Measurements from ENCODE around the gene CLRN3.

Gene CLRN3

DNA sequence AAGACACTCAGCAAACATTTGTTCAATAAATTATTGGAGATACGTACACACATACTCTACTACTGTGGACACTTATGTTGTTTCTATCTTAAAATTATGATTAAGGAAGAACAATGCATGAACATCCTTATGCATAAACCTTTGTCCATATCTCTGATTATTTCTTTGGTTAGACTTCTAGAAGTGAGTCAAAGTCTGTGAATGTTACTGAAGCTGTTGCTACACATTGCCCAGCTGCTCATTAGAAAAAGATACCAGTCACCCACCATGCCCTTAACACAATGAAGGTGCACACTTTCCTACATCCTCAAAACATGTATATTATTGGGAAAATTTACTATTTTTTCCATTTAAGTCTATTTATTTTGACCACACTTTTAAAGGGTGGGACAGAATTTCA, 1.4 kb upstream of the CLRN3 start:
- no peak for DNase-seq

DNA sequence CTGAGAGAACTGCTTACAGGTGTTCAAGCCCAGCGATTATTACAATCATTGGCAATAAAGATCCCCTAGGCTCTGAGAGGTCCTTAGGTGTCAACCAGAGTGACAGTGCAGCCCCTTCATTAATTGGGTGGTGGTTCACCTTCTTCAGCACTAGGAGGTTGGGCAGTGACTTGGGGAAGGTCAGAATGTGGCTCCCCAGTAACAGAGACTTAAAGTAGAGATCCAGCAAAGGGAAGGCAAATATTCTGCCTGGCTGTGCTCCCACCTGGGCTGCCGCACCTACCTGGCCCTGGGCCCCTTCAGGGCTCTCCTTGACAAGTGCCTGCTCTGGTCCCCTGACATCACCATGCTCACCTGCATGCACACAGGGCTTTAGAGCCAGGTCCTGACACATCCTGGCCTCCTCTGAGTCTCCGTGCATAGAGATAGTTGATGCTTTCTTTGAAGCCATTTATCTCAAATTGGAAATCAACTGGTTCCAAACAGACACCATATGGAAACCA, 1.9 kb downstream of the CLRN3 start:
- DNase-seq, result no peak

DNA sequence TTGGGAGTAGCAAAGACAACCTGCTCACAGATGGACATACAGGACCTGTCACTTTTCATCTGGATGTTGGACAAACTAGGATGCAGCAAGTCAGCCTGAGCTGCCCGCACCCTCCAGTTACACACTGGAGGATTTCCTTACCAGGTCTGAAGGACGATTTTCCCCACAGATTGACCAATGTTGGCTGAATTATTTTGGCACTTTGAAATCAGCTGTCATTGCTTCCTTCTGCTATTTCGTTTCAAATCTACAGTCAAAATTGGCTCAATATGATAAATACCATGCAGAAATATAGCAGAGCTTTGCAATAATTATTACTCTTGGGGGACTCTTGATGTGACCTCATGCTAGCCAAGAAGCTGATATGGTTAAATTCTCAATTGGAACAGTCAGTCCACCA, 2.5 kb downstream of the CLRN3 start:
- no peak for DNase-seq

DNA sequence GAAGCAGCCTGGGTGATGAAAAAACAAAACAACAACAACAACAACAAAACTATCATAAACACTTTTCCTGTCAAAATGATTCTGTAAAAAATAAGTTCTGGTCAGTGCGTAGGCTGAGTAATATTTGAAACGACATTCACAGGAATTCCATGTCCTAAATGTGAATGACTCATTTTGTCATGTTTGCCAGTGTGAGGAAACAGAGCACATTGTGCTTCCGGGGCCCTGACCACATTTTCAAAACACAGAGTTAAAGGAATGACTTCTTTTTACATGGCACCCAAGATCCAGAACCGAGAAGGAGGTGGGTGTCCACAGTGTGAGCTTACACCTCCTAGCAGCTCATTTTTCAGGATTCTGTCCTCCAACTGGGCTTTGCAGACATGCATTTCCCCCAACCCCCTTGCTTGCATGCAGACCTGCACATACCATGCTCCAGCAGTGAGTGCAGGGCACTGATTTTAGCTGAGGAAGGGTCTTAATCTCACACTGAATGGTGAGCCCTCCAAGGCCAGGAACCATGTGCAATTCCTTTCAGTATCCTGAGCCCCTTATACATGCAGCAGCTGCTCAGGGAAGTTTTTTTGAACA, 3.0 kb downstream of the CLRN3 start:
- DNase-seq, result no peak

DNA sequence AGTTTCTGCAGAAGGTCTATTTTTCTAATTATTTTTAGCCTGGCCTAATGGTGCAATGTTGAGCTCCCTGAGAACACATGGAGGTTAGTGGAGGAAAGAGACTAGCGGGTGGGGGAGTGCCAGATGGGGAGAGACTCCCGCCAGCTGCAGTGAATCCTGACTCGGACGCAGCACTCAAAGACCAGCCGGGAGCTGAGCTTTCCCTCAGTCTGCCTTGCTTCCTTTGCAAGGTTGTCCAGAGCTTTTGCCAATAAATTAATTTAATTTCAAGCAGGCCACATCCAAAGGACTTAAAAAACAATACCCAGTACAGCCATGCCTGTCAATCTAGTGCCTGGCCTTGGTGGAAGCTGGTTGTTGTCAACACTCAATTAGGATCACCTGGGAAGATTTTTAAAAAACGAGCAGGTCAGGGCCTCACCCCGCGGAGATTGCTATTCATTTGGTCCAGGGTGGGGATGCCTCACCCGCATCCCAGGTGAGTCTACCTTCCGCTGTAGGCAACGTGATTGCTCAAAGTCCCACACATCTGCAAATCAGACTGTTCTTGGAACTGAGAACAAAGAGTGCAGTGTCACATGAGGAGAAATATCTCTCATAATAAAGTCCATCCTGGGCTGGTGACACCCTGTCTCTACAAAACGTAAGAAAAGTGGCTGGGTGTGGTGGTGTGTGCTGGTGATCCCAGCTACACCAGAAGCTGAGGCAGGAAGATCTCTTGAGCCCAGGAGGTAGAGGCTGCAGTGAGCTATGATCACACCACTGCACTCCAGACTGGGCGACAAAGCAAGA, 4.0 kb downstream of the CLRN3 start:
- no peak for DNase-seq

- DNase-seq, result no peak
These were observed 5.0 kb downstream of the CLRN3 start for GRCh38 chr10:127887541-127888415.

DNA sequence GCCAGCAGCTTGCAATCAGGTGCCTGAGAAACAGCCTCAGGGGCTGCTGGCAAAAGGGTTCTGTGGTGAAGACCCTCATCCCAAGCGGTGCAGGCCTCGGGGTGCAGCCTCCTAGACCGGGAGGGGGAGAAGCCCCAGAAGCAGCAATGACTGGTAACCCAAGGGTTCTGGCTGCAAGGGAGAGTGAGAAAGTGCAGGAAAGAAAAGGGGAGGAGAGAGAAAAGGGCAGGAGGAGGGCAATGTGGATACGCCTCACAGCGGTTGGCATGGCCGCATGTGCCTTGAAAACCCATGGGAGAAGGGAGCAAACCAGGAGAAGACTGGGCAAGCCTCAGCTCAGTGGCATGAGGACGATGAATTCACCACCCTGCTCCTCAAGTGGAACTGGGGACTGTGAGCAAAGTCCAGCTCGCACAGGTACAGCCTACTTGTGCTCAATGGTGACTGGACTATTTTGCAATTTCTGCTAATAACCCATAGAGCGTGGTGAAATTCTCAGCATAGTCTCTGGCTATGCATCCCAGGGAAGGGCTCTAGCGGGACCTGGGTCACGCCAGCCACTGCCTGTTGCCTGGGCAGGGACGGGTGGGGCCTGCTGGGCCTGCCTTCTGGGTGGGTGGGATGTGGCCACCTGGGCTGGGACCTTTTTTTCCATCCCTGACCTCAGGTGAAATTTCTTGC, 6.2 kb downstream of the CLRN3 start:
- DNase-seq, result no peak

- no peak for DNase-seq
These were observed 8.2 kb downstream of the CLRN3 start for GRCh38 chr10:127884501-127884900.

- no peak for DNase-seq
These were observed 9.2 kb downstream of the CLRN3 start for GRCh38 chr10:127883516-127883915.

GRCh38 chr10:127882801-127883459, 9.8 kb downstream of the CLRN3 start:
- DNase-seq, result no peak

DNA sequence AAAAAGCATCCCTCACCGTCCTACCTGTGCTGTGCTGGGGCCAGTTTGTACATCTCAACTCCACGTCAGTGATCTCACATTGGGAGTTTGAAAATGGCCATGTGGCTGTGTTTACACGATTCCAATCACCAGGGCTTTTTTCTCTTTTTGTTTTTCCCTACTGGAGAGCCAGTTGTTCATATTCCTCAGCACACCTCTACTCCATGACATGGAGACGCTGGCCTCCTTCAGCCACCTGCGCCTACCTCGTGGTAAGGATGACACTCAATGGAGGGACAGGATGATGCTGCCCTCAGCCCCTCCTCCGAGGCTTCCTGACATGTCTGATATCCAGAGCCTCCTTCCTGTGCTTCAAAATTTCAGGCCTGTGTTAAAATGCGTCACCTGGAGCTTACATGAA, 10.3 kb downstream of the CLRN3 start:
- no peak for DNase-seq

- DNase-seq, result no peak
These were observed 11.5 kb downstream of the CLRN3 start for GRCh38 chr10:127881262-127881661.

DNA sequence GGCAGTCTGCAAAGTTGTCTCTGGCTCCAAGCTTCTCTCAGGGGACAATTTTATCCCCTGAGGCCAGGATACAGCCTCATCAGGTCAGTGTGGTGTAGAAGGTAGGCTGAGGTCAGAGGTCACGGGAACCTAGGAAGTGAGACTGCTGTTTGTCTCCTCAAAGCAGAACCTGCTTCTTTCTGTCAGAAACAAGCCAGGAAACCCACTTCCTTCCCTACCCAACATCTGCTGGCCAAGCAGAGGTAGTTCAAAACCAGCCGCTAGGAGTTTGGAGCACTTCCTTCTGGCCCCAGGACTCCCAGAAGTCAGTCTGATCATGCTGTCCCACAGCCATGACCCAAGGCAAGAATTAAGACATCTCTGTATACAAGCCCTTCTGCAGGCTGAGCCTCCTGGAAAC, 12.2 kb downstream of the CLRN3 start:
- DNase-seq, result no peak

DNA sequence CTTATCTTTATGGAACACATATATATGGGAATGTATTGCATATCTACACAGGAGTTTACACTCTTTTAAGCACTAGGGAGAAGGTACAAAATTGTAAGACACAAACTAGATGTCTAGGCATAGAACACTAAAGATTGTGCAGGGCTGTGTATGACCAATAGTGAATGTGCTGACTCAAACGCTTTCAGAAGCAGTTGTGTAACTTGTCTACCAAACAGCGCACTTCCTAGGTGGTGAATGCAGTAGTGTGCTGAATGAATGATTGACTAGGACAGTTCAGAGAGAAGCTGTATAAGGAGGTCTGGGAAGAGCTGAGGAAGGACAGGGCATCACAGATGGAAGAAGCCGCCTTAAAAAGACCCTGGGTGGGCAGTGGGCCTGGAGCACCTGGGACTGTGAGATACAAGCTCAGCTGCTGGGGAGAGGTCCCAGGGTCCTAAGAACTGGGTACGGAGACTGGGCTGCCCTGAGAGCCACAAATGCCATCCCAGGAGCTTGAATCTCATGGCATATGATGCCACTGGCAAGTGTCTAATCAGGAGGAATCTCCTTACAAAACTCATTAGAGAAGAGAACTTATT, 14.2 kb downstream of the CLRN3 start:
- DNase-seq, result no peak

- DNase-seq, result no peak
These were observed 15.0 kb downstream of the CLRN3 start for GRCh38 chr10:127877699-127878098.

GRCh38 chr10:127877116-127877515, 15.6 kb downstream of the CLRN3 start:
- DNase-seq, result no peak

DNA sequence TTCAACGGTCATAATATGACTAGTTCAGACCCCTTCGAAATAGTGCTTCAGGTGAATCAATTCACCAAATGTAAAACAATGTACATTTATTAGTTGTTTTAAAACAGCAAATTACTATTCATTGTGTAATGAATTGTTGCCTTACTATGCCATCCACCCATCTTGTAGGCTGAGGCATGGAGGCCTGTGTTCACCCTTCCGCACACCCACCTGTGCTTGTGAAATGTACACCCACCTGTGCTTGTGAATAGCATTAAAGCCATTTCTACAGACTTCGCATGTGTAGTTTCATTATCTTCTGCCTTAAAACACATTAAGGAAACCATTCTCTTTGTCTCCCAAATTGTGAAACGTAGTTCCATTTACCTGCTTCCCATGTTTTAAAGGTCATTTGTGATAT, 16.8 kb downstream of the CLRN3 start:
- no peak for DNase-seq

- no peak for DNase-seq
These were observed 17.3 kb downstream of the CLRN3 start for GRCh38 chr10:127875449-127875765.

DNA sequence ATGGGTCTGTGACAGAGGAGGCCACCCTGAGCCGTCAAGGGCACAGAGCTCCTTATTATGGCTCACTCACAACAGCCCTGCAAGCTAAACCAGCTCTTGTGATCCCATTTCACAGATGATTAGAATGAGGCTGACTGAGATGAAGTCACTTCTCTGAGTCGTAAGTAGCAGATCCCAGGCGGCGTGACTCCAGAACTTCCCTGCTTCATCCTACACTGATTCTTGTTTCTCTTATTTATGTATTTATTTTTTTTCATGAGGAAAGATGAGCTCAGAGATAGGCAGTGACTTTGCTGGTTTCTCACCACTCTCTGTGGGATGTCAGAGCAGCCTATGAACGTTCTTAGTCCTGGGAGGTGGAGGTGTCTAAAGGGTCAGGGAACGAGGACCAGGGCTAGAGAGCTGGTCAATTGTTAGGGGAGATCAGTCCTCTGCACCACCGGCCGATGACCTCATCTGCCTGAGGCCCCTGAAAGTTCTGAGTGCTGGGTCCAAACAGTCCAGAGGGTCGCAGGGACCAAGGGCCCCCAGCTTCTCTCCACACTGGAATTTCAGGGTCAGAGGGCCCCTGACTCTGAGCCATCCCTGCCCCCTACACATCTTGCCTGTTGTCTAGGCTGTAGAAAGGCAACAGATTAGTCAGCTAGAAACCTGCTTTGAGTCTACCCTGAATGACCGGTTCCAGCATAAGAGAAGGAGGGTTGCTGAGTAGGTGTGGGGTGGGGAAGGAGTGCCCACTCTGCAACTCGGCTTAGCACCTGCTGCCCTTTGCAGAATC, 17.9 kb downstream of the CLRN3 start:
- DNase-seq, result no peak

GRCh38 chr10:127873901-127874470, 18.8 kb downstream of the CLRN3 start:
- no peak for DNase-seq
